Astrocyte (in vitro differentiated cells and primary cell): Measurements from ENCODE around the gene FSD1.

Experiments
- CTCF ChIP-seq: IDR thresholded peaks from 2 replicates; pipeline ENCODE4 v1.5.1; 2011; ENCODE audit warnings: low read depth, mild to moderate bottlenecking, inconsistent platforms, low read length, moderate library complexity; ENCODE audit not compliant: insufficient read depth
- EZH2 ChIP-seq: IDR thresholded peaks from 2 replicates; pipeline ENCODE4 v1.6.1; 2012; ENCODE audit warnings: mild to moderate bottlenecking, low read length, inconsistent platforms; ENCODE audit not compliant: insufficient read depth

- TF ChIP-seq CTCF, result no peak
- TF ChIP-seq EZH2, result no peak
These were observed 68.6 kb downstream of the FSD1 start for GRCh38 chr19:4373013-4373367.
